Endothelial cell of umbilical vein (primary cell): ENCODE results near the gene ACER3. TPM values are rescaled to one million over a fixed set of nuclear protein-coding genes. Genes with fewer than 3 reads are reported as not detected.

ENCODE experiments used
- BruUV-seq: library from RNA; stranded (reverse); fragments of 400-500 nt; replicated peaks from 2 replicates; lab custom pipeline; 2021; lab: Mats Ljungman, UMichigan
- CTCF ChIA-PET: fragments of 300-600, 350-600 bp; sonication (Branson Sonifier 250); formaldehyde crosslinking; loops from one replicate; lab custom pipeline; 2021; ENCODE audit warnings: antibody characterized with exemption, inconsistent platforms; lab: Charles Lee
- POLR2A ChIA-PET: fragments of 300-600, 350-600 bp; sonication (Branson Sonifier 250); formaldehyde crosslinking; loops from one replicate; lab custom pipeline; 2021; ENCODE audit warnings: antibody characterized with exemption, inconsistent platforms; lab: Charles Lee
- DNase-seq: peaks from one replicate; pipeline ENCODE4 v3.0.0-alpha.2; 2011; ENCODE audit warnings: low read depth, low spot score
- FAIRE-seq: peaks from 2 replicates; lab custom pipeline; 2011; peaks lifted over from hg19 to GRCh38; lab: Jason Lieb, UNC
- H2AFZ ChIP-seq: 2 replicates; pipeline ENCODE4 v1.6.0; 2012; ENCODE audit warnings: low read depth, low read length, control low read depth, inconsistent platforms
- H3K27ac ChIP-seq: 2 replicates; pipeline ENCODE4 v1.5.1; 2011; ENCODE audit warnings: low read depth, mild to moderate bottlenecking, control low read depth, low read length, moderate library complexity; ENCODE audit not compliant: insufficient read depth
- H3K27me3 ChIP-seq, 2 experiments: 2 replicates each; pipeline versions ENCODE4 v1.6.0 to v1.6.1; 2011; ENCODE audit warnings: low read length in 2 of 2, mixed read lengths in 1 of 2; ENCODE audit not compliant: control insufficient read depth in 2 of 2, insufficient read depth in 2 of 2
- H3K36me3 ChIP-seq, 2 experiments: 2 replicates in 1 of 2; 3 replicates in 1 of 2; pipeline ENCODE4 v1.5.1; 2011; ENCODE audit warnings: low read length in 2 of 2, mild to moderate bottlenecking in 1 of 2, moderate library complexity in 1 of 2; ENCODE audit not compliant: control insufficient read depth in 2 of 2, insufficient read depth in 2 of 2; ENCODE audit errors: extremely low read depth in 1 of 2
- H3K4me1 ChIP-seq: 3 replicates; pipeline ENCODE4 v1.5.1; 2011; ENCODE audit warnings: mild to moderate bottlenecking, low read length; ENCODE audit not compliant: control insufficient read depth, insufficient read depth; ENCODE audit errors: extremely low read depth
- H3K4me2 ChIP-seq: 2 replicates; pipeline ENCODE4 v1.6.1; 2011; ENCODE audit warnings: low read length, control low read depth, mixed read lengths; ENCODE audit not compliant: insufficient read depth
- H3K4me3 ChIP-seq, 3 experiments: fragments of 200-600 bp in 1 of 3; sonication (generic), shearing (Covaris generic) in 1 of 3; replicated peaks in 1 of 3; 2 replicates each; pipeline ENCODE4 v1.5.1; 2011 to 2016; ENCODE audit warnings: control low read depth in 3 of 3, low read length in 3 of 3, mild to moderate bottlenecking in 2 of 3, inconsistent platforms in 1 of 3, low read depth in 1 of 3, moderate library complexity in 1 of 3; ENCODE audit not compliant: insufficient read depth in 1 of 3
- H3K79me2 ChIP-seq: 2 replicates; pipeline ENCODE4 v1.6.0; 2012; ENCODE audit warnings: low read length, inconsistent platforms; ENCODE audit not compliant: control insufficient read depth, insufficient read depth
- H3K9ac ChIP-seq: replicated peaks from 2 replicates; pipeline ENCODE3; 2011; ENCODE audit warnings: low read length, control low read depth; ENCODE audit not compliant: insufficient read depth; ENCODE audit errors: extremely low read depth
- H3K9me1 ChIP-seq: replicated peaks from 3 replicates; pipeline ENCODE4 v1.6.0; 2011; ENCODE audit warnings: mild to moderate bottlenecking, low read length; ENCODE audit not compliant: control insufficient read depth, insufficient read depth; ENCODE audit errors: extremely low read depth
- H3K9me3 ChIP-seq: replicated peaks from 2 replicates; pipeline ENCODE4 v1.5.1; 2012; ENCODE audit warnings: low read length, inconsistent platforms; ENCODE audit not compliant: control insufficient read depth, insufficient read depth
- H4K20me1 ChIP-seq: replicated peaks from 2 replicates; pipeline ENCODE3; 2011; ENCODE audit warnings: mild to moderate bottlenecking, low read length; ENCODE audit not compliant: control insufficient read depth, insufficient read depth; ENCODE audit errors: extremely low read depth
- CTCF ChIP-seq, 2 donors: IDR thresholded peaks; 1 replicate in 1 of 2; 2 replicates in 1 of 2; pipeline ENCODE4 v1.5.1; 2011; ENCODE audit warnings: low read length in 2 of 2, mild to moderate bottlenecking in 2 of 2, moderate library complexity in 2 of 2, control low read depth in 1 of 2, inconsistent platforms in 1 of 2, low read depth in 1 of 2; ENCODE audit not compliant: insufficient read depth in 1 of 2; ENCODE audit errors: extremely low read depth in 1 of 2
- EZH2 ChIP-seq: IDR thresholded peaks from 2 replicates; pipeline ENCODE4 v1.6.1; 2012; ENCODE audit warnings: borderline replicate concordance, low read depth, mild to moderate bottlenecking, moderate library complexity, low read length, inconsistent platforms; ENCODE audit not compliant: severe bottlenecking
- FOS ChIP-seq: IDR thresholded peaks from 2 replicates; pipeline ENCODE4 v1.6.1; 2011; ENCODE audit warnings: mild to moderate bottlenecking, low read length, moderate library complexity, borderline replicate concordance; ENCODE audit not compliant: insufficient read depth
- GATA2 ChIP-seq: IDR thresholded peaks from 2 replicates; pipeline ENCODE4 v1.7.0; 2011; ENCODE audit warnings: low read depth, mild to moderate bottlenecking, moderate library complexity, mixed read lengths, low read length; ENCODE audit not compliant: insufficient read length, insufficient read depth
- JUN ChIP-seq: IDR thresholded peaks from 2 replicates; pipeline ENCODE4 v1.6.1; 2011; ENCODE audit warnings: borderline replicate concordance, low read depth; ENCODE audit not compliant: insufficient read length, insufficient read depth
- MYC ChIP-seq: IDR thresholded peaks from one replicate; pipeline ENCODE4 v1.6.1; 2011; ENCODE audit warnings: mild to moderate bottlenecking, low read depth, low read length
- POLR2A ChIP-seq: IDR thresholded peaks from 2 replicates; pipeline ENCODE4 v1.6.1; 2012; ENCODE audit warnings: low read depth, mild to moderate bottlenecking, control low read depth, low read length
- POLR2AphosphoS5 ChIP-seq: IDR thresholded peaks from 2 replicates; pipeline ENCODE4 v1.6.1; 2012; ENCODE audit warnings: low read depth, mild to moderate bottlenecking, control low read depth, low read length, moderate library complexity; ENCODE audit not compliant: insufficient read depth
- dilution Hi-C: fragments of 300-500 bp; cut with MboI; formaldehyde crosslinking; loops from one replicate; pipeline ENCODE4 v1.15.0; 2019; ENCODE audit warnings: low sequenced_read_pairs; ENCODE audit not compliant: extremely low pct_ligation_motif_present
- intact Hi-C: fragments of 100-400 bp; cut with micrococcal nuclease; formaldehyde crosslinking; loops from one replicate; pipeline ENCODE4 v1.10.0; 2022
- polyA plus RNA-seq, 4 experiments: library from polyadenylated mRNA; depleted of rRNA in 3 of 4; stranded (reverse) in 3 of 4; unstranded in 1 of 4; fragments of >200 nt; gene quantifications; 2 replicates each; pipeline versions ENCODE4 v1.2.1 to v1.2.3, GENCODE V29; 2011 to 2012; ENCODE audit warnings: missing spikeins in 1 of 4
- total RNA-seq: library from RNA; stranded (reverse); gene quantifications from 2 replicates; pipeline ENCODE4 v1.2.3, GENCODE V29; 2021
- TF ChIP-seq, protein P1 (sequence below): IDR thresholded peaks from 2 replicates; pipeline ENCODE4 v1.6.1; 2011; ENCODE audit not compliant: insufficient read depth, insufficient read length

ACER3 gene
- total and polyA plus RNA-seq, 2 donors (not counting 3 experiments of a cell fraction or from before 2014, with no cell fraction given), result 9.9 to 31.6 TPM

DNA sequence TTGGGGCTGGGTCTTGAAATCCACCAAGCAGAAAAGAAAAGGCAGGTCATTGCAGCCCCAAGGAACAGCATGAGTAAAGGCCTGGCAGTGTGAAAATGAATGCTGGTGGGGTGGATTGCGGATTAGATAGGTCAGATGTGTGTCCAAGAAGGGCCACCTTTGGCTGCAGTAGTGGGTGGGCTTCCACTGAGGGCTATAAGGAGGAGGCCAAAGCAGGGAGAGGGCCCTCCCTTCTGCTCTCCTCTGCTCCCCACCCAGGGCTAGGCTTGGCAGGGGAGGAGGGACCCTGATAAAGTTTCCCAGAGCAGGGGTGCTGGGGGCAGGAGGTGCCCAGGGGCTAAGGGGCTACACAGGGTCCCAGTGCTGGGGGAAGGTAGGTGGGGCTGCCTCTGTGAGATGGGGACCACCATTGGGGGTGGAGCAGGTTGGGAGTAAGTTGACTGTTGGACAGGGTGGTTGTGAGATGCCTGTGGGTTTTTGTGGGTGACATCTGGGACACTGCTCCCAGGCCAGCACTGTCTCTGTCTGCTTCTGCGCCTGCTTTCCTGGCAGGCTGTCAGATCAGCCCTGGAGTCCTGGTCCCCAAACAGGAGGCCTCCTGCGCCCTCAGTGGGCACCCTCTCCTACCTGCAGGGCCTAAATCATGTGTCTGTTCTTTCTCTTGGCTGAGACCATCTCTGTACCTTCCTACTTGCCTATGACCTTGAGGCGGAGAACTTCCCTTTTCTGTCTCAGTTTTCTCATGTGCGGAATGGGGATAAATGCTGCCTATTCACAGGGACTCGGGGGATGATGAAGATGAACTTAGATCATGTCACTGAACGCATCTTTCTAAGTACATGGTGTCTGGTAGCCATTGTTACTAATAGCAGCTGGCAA, 208.0 kb downstream of the ACER3 start:
- Histone ChIP-seq H3K4me3 (no peak overlapping the region), H3K9ac (no peak overlapping the region), H3K27me3 (no peaks in the 10 kb centered on the region), H4K20me1 (no peaks in the 10 kb centered on the region), H3K79me2 (no peaks in the 10 kb centered on the region), H3K4me2 (no peak overlapping the region), H2AFZ (no peak overlapping the region), H3K27ac (no peak overlapping the region), H3K9me1 (no peaks in the 10 kb centered on the region), H3K4me1 (peaks cover 33% of the 10 kb centered on the region), H3K36me3 (no peaks in the 10 kb centered on the region), H3K9me3 (no peaks in the 10 kb centered on the region)
- no peak for TF ChIP-seq POLR2A
- no peak for TF ChIP-seq MYC
- no peak for TF ChIP-seq POLR2AphosphoS5
- TF ChIP-seq FOS, result no peak
- TF ChIP-seq JUN, result no peak
- TF ChIP-seq, protein P1, sequence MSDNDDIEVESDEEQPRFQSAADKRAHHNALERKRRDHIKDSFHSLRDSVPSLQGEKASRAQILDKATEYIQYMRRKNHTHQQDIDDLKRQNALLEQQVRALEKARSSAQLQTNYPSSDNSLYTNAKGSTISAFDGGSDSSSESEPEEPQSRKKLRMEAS, result no peak
- no peak for TF ChIP-seq CTCF (IDR thresholded peaks at IDR 0.05; ENCODE audit: extremely low read depth in 1 of 2, insufficient read depth in 1 of 2, low read depth in 1 of 2, low read length in 2 of 2)
- no peak for TF ChIP-seq EZH2
- no peak for TF ChIP-seq GATA2
- BruUV-seq, result no TSS peak
- CTCF ChIA-PET, result interaction anchor here (0.8 to 1.8 kb wide), 3 partner anchors 20 to 22 kb away, joined by 3 to 6 read pairs (median 3); no protein-coding TSS in a partner anchor
- POLR2A ChIA-PET, result no interaction called here
- no peak for DNase-seq
- no peak for FAIRE-seq
- dilution Hi-C loops (no loop called here), intact Hi-C loops (no loop called here)
